Activated CD8-positive, alpha-beta memory T cell treated with anti-CD3 and anti-CD28 coated beads, Interleukin-2, amount 50 U/mL, for 1 hour (primary cell): ENCODE results near the gene ZNF385A.
"Not testable (repeated sequence)": the region's sequence is repeated elsewhere in the genome, so short reads cannot be mapped to it uniquely, and the experiment has no call there.

Experiments used
- DNase-seq: peaks from one replicate; pipeline ENCODE4 v3.0.0-alpha.2; 2020; ENCODE audit errors: extremely low read depth

The ZNF385A gene

DNA sequence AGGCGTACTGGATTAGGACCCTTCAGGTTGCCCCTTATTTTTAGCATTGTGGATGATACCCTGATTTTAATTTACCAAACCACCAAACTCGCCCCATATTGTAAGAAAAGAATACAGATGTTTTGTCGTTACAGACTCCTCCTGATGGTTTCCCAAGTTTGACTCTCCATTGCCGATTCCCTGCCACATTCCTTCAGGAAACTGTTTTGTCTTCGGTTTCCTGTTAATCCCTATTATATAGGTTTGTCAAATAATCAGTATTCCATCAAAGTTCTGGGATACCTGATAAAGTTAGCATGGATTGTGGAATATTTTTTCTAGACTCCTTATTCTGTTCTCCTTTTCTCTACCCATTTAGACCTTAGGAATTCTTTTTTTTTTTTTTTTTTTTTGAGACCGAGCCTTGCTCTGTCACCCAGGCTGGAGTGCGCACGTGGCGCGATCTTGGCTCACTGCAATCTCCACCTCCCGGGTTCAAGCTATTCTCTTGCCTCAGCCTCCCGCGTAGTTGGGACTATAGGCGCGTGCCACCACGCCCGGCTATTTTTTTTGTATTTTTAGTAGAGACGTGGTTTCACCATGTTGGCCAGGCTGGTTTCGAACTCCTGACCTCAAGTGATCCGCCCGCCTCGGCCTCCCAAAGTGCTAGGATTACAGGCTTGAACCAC lies 59.0 kb downstream of the ZNF385A start:
- not testable (repeated sequence) for DNase-seq

DNA sequence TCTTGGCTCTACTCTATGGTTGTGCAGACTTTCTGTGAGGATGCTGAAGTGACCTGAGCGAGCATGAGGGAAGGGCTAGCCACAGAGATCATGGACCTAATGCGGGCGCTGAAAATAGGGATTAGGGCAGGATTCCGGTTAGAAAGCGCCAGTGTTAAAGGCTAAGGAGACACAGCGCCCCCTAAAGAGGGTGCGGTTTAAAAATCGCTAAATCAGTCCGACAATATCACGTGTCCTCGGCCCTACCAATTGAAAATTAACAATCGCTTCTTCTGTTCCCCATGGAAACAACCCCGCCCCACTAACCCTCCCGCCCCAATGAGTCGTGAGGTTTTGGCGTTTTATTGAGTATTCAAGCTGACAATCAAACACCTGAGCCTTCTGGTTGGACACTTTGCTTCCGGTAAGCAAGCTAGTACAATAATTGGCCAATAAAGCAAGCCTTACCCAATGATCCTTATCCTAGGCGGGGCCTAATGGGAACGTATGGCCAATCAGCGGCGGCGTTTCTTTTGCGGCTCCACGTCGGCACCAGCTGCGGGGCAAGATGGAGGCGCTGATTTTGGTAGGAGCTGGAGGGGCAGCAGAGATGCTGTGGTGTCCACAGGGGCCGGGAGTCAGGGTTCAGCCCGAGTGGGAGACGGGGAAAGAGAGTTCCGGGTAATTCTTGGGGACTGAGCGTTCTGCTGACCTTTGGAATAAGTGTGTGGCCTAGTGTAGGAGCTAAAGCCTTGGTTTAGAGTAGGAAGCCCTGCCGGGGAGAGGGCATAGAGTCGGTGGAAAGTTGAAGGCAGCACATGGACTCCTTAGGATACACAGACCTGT lies 59.7 kb downstream of the ZNF385A start, which contains the start of gene COPZ1:
Gene COPZ1 (plus strand): TSS at position 515 of the 825 bp plus-strand sequence. CDS start 33 bp downstream, at position 548.
- DNase-seq: peak; percentile 86

DNA sequence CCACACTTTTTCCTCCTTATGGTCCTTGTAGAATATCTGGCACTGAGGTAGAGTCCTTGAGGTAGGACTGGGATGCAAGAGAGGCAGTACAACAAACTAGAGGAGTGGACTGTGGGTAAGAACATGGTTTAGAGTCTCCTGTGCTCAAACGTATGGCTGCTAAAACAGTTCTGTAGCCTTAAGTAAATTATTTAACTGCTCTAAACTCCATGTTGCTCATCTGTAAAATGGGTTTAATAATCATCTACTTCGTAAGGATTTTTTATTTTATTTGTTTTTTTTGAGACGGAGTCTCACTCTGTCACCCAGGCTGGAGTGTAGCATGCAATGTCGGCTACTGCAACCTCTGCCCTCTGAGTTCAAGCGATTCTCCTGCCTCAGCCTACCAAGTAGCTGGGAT lies 63.2 kb downstream of the ZNF385A start:
- no peak for DNase-seq
